Activated CD4-positive, CD25-positive, alpha-beta regulatory T cell treated with anti-CD3 and anti-CD28 coated beads, Interleukin-2, amount 50 U/mL, for 72 hours (primary cell): ENCODE data around the gene AKNA.
"Not testable (repeated sequence)": the region's sequence is repeated elsewhere in the genome, so short reads cannot be mapped to it uniquely, and the experiment has no call there.

ENCODE experiments used
- DNase-seq: peaks from one replicate; pipeline ENCODE4 v3.0.0; 2021

AKNA gene

DNA sequence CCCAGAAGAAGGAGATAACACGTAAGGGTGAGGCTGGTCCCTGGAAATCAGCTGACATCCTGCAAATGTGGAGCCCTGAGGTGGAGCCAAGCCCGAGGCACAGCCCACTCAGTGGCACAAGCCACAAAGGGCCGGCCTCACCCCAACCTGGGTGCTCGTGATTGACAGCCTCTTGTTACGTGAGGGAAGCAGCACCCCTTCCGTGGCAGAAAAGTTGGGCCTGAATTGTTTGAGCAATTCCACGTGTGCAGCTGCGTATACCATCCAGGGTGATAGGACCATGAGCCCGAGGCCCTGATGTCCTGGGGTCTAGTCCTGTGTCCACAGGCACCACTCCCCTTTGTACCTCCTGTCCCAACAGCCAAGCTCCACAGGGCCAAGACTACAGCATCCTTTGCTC, 53.3 kb downstream of the AKNA start:
- no peak for DNase-seq

DNA sequence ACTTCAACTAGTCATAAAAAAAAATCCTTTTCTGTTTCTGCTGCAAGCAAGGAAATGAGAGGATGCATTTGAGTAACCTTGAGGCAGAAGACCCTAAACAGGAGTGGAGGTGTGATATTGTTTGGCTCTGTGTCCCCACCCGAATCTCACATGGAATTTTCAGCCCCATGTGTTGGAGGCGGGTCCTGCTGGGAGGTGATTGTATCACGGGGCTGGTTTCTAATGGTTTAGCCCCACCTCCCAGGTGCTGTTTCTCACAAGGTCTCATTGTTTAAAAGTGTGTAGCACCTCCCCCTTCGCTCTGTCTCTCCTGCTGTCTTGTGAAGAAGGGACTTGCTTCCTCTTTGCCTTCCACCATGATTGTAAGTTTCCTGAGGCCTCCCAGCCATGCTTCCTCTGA, 54.1 kb downstream of the AKNA start:
- not testable (repeated sequence) for DNase-seq

DNA sequence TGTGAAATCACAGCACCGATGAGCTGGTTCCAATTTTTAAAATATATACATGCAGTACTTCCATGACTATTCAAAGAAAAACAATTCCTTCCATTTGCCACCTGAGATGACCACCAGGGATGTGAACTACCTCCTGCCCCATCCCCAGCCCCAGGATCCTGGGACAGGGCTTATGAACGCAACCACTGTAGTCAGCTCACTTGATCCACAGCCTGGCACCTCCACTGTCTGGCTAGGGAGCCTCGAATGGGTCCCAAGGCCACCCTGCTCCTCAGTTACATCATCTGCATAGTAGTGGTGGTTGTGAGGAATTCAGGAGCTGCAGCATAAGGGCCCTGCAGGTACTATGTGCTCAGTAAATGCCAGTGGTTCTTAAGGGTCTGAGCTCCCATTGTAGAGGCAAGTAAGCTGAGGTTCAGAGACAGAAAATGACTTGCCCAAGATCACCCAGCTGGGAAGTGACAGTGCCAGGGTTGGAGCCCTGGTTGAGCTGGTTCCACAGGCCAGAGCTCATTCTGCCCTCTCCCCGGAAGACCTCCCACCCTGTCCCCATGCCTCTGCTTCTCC, 55.2 kb downstream of the AKNA start:
- DNase-seq: not testable (repeated sequence)

DNA sequence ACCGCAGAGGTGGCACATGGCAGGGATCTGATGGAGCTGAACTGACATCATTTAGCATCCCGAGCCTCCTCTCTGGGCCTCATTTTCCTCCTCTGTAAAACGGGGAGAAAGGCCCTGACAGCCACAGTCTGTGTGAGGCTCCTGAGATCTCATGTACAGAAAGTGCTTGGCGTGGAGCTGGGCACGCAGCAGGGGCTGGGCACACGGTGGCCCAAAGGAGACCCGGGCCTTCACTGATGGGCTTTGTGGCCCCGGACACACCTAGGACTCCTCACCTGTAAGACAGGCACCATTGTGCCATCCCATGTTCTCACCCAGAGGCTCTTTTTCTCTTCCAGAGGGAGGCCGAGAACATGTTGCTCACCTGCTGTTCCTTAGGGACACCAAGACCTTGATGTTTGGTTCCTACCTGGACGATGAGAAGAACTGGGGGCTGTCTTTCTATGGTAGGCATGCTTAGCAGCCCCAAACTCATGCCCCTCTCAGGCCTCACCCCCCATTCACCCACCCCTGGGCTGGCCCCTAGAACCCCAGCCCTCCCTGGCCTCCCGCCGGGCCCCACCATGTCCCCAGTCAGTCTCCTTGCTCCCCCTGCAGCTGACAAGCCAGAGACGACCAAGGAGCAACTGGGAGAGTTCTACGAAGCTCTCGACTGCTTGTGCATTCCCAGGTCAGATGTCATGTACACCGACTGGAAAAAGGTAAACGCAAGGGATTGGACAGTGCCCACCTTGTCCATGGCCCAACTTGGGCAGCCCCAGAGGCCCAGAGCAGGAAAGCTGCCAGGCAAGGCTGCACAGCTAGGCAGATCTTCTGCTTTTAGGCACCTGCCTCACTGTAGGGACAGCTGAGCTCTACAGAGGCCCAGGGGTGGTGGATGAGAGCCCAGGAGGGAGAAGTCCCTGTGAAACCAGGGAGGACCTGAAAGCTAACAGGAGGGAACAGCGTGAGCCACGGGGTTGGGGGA, 56.3 kb downstream of the AKNA start:
- DNase-seq: not testable (repeated sequence)

DNA sequence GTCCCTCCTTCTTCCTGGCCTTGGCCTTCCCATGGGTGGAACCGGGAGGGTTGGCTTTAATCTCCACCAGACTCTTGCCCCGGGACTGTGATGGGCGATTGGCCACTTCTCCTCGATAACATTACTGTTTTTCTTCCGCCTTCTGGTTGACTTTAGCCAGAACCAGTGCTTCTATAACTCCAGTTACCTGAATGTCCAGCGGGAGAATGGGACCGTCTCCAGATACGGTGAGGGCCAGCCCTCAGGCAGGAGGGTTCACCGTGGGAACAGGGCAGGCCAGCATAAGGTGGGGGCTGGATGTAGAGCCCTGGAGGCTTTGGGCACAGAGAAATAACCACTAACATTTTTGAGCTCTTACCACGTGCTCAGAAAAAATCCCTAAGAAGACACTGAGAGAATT, 57.1 kb downstream of the AKNA start:
- DNase-seq: no peak

DNA sequence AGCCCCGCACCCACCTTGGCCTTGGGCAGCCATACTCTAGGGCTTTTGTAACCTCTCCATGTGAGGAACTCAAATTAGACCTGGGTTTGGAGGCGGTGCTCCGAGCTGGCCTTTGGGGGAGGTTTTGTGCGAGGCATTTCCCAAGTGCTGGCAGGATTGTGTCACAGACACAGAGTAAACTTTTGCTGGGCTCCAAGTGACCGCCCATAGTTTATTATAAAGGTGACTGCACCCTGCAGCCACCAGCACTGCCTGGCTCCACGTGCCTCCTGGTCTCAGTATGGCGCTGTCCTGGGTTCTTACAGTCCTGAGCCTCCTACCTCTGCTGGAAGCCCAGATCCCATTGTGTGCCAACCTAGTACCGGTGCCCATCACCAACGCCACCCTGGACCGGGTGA, 58.2 kb downstream of the AKNA start, which contains the start of gene ORM2:
Gene ORM2 (plus strand): TSS at position 245 of the 398 bp plus-strand sequence. CDS start 36 bp downstream, at position 281.
- not testable (repeated sequence) for DNase-seq

DNA sequence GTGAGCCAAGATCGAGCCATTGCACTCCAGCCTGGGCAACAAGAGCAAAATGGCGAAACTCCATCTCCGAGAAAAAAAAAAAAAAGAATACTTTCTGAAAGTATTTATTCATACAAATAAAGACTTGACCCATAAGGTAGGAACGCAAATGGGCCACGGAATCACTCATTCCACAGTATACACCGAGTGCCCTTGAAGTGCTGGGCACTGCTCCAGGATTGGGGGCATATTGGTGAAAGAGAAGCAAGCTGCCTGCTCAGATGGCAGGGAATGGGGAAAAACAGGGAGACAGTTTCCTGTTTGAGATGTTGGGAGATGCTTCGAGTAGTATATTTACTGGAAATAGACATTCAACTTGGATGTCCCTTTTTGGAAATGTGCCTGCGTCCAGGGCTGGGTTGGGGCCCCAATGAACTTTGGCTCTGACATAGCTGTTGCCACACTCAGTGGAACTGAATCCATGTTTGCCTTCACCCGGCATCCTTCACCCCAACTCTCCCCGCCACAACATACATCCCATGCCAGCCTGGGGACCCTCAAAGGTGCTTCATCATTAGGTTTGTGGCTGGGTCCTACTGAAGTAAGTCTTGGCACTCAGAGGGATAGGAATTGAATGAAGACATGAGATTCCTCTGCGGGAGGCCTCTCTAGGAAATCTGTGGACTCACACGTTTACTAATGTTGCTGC, 58.7 kb downstream of the AKNA start:
- DNase-seq: not testable (repeated sequence)

DNA sequence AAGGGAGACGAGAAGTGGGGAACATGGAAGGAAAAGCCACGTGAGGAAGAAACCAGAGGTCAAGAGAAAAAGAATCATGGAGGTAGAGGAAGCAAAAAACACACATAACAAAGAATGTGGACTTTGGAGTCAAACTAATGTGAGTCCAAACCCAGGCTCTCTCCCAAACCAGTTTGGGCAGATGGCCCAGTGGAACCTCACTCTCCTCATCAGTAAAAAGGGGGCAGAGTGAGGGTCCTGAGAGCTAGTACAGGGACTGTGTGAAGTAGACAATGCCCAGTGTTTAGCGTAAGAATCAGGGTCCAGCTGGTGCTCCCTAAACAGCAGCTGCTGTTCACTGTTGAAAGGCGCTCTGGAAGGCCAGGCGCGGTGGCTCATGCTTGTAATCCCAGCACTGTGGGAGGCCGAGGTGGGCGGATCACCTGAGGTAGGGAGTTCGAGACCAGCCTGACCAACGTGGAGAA, 59.4 kb downstream of the AKNA start:
- not testable (repeated sequence) for DNase-seq

DNA sequence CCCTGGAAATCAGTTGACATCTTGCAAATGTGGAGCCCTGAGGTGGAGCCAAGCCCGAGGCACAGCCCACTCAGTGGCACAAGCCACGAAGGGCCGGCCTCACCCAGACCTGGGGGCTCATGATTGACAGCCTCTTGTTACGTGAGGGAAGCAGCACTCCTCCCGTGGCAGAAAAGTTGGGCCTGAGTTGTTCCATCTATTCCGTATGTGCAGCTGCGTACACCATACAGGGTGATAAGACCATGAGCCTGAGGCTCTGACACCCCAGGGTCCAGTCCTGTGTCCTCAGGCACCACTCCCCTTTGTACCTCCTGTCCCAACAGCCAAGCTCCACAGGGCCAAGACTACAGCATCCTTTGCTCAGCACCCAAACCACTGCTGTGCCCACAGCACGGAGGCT, 60.0 kb downstream of the AKNA start:
- no peak for DNase-seq

DNA sequence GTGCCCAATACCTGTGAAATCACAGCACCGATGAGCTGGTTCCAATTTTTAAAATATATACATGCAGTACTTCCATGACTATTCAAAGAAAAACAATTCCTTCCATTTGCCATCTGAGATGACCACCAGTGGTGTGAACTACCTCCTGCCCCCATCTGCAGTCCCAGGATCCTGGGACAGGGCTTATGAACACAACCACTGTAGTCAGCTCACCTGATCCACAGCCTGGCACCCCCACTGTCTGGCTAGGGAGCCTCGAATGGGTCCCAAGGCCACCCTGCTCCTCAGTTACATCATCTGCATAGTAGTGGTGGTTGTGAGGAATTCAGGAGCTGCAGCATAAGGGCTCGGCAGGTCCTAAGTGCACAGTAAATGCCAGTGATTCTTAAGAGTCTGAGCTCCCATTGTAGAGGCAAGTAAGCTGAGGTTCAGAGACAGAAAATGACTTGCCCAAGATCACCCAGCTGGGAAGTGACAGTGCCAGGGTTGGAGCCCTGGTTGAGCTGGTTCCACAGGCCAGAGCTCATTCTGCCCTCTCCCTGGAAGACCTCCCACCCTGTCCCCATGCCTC, 62.0 kb downstream of the AKNA start:
- DNase-seq: not testable (repeated sequence)

DNA sequence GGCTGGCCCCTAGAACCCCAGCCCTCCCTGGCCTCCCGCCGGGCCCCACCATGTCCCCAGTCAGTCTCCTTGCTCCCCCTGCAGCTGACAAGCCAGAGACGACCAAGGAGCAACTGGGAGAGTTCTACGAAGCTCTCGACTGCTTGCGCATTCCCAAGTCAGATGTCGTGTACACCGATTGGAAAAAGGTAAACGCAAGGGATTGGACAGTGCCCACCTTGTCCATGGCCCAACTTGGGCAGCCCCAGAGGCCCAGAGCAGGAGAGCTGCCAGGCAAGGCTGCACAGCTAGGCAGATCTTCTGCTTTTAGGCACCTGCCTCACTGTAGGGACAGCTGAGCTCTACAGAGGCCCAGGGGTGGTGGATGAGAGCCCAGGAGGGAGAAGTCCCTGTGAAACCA, 62.8 kb downstream of the AKNA start:
- DNase-seq: not testable (repeated sequence)

DNA sequence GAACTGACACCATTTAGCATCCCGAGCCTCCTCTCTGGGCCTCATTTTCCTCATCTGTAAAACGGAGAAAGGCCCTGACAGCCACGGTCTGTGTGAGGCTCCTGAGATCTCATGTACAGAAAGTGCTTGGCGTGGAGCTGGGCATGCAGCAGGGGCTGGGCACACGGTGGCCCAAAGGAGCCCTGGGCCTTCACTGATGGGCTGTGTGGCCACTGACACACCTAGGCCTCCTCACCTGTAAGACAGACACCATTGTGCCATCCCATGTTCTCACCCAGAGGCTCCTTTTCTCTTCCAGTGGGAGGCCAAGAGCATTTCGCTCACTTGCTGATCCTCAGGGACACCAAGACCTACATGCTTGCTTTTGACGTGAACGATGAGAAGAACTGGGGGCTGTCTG, 63.3 kb downstream of the AKNA start:
- no peak for DNase-seq

DNA sequence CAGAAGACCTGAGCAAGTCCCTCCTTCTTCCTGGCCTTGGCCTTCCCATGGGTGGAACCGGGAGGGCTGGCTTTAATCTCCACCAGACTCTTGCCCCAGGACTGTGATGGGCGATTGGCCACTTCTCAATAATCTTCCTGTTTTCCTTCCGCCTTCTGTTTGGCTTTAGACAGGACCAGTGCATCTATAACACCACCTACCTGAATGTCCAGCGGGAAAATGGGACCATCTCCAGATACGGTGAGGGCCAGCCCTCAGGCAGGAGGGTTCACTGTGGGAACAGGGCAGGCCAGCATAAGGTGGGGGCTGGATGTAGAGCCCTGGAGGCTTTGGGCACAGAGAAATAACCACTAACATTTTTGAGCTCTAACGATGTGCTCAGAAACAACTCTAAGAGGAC, 63.9 kb downstream of the AKNA start:
- DNase-seq: not testable (repeated sequence)

DNA sequence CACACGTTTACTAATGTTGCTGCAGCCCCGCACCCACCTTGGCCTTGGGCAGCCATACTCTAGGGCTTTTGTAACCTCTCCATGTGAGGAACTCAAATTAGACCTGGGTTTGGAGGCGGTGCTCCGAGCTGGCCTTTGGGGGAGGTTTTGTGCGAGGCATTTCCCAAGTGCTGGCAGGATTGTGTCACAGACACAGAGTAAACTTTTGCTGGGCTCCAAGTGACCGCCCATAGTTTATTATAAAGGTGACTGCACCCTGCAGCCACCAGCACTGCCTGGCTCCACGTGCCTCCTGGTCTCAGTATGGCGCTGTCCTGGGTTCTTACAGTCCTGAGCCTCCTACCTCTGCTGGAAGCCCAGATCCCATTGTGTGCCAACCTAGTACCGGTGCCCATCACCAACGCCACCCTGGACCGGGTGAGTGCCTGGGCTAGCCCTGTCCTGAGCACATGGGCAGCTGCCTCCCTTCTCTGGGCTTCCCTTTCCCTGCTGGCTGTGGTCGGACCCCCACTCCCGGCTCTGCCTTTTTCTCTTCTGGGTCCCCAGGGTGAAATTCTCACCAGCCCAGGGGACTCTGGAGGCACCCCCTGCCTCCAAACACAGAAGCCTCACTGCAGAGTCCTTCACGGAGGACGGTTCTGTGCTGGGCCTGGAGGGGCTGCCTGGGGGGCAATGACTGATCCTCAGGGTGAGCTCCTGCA, 64.8 kb downstream of the AKNA start, which contains the start of gene ORM1:
Gene ORM1 (plus strand): TSS at position 268 of the 701 bp plus-strand sequence. CDS start 36 bp downstream, at position 304.
- DNase-seq: not testable (repeated sequence)

DNA sequence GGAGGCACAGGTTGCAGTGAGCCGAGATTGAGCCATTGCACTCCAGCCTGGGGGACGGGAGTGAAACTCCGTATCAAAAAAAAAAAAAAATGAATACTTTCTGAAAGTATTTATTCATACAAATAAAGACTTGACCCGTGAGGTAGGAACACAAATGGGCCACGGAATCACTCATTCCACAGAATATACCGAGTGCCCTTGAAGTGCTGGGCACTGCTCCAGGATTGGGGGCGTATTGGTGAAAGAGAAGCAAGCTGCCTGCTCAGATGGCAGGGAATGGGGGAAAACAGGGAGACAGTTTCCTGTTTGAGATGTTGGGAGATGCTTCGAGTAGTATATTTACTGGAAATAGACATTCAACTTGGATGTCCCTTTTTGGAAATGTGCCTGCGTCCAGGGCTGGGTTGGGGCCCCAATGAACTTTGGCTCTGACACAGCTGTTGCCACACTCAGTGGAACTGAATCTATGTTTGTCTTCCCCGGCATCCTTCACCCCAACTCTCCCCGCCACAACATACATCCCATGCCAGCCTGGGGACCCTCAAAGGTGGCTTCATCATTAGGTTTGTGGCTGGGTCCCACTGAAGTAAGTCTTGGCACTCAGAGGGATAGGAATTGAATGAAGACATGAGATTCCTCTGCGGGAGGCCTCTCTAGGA, 65.5 kb downstream of the AKNA start:
- not testable (repeated sequence) for DNase-seq

DNA sequence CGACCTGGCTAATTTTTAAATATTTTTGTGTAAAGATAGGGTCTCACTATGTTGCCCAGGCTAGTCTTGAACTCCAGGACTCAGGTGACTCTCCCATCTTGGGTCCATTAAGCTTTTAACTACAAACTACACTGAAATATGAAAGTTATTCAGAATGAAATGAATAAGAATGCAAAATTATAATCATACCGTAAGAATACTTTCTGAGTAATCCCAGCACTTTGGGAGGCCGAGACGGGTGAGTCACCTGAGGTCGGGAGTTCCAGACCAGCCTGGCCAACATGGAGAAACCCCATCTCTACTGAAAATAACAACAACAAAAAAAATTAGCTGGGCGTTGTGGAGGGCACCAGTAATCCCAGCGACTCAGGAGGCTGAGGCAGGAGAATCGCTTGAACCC, 66.0 kb downstream of the AKNA start:
- DNase-seq: no peak

DNA sequence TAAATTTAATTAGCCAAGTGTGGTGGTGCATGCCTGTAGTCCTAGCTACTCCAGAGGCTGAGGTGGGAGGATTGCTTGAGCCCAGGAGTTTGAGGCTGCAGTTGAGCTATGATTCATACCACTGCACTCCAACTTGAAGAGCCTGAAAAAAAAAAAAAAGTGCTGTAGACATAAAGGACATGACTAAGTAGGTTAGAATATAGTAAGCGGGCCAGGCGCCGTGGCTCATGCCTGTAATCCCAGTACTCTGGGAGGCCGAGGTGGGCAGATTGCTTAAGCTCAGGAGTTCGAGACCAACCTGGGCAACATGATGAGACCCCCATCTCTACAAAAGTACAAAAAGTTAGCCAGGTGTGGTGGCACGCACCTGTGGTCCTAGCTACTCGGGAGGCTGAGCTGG, 67.1 kb downstream of the AKNA start:
- DNase-seq: not testable (repeated sequence)

DNA sequence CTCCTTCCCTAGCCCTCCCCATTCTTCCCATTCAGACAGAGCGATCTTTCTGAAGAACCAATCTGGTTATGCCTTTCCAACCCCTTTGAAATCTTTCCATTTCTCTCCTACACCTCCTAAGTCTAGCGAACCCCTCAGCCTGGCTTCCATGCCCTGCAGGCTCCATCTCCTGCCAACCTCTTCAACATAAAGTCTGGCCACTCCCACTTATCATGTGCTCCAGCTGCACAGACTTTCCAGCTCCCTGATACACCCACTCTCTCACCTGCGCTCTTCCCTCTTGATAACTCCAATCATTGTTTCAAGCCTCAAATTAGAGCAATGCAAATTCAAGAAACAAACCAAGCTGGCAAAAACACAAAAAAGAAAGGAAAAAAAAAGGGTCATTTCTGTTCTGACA, 68.6 kb downstream of the AKNA start:
- DNase-seq: no peak

DNA sequence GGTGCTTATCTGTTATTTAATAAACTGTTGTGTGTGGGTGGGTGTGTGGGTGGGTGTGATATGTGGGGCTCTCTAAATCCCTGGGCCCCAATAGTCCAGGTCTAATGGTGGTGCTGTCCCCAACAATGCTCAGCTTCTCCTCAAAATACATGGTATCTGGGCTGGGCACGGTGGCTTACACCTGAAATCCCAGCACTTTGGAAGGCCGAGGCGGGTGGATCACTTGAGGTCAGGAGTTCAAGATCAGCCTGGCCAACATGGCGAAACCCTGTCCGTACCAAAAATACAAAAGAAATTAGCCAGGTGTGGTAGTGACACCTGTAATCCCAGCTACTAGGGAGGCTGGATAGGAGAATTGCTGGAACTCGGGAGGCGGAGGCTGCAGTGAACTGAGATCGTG, 69.4 kb downstream of the AKNA start:
- no peak for DNase-seq

DNA sequence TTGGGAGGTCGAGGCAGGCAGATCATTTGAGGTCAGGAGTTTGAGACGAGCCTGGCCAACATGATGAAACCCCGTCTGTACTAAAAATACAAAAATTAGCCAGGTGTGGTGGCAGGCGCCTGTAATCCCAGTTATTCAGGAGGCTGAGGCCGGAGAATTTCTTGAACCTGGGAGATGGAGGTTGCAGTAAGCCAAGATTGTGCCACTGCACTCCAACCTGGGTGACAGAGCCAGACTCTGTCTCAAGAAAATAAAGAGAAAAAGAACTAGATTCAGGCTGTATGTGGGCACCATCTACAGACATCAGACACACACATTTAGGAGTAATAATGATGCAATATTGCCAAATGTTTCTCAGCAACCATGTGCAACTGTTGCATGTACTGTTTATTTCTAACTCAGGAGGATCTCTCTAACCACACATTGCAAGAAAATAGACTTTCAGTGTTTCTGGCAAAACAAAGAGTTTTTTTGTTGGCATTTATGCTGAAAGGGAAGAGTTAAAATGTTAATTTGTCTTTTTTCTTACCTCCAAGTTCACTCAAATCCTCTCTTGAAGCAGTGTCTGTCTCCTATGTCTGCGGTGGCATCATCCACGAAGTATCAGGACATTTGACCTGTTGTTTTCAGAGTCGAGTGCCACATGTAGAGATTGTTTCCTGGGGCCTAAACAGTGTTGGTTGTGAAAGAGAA, 70.0 kb downstream of the AKNA start:
- no peak for DNase-seq

DNA sequence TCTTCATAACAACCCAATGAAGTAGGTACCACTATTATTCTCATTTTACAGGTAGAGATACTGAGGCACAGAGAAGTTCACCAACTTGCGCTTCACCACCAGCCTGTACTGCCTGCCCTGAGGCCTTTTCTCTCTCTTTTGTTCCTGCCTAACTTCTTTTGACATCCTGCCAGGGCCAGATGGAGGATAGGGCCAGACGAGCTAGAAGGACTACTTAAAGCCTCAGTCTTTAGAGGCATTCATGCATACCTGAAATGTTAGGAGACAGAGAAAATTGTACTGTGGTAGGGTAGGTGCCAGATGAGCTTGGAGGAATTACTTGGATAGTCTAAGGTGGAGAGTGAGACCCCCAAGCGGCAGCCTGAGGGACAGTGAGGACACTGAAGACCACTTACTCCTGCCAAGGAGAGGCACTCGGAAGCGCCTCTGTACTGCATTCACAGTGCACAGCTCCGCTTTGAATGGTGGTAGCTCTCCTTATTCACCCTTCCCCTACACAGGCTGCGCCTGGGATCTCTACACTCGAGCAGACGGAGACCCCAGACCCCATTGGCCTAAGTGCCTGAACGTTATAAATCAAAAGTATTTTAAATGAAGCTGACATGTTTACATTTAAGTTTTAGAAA, 71.1 kb downstream of the AKNA start:
- DNase-seq: no peak
